CD4-positive, alpha-beta T cell (primary cell): Measurements from ENCODE around the gene AKR1C1. TPM values are rescaled to one million over a fixed set of nuclear protein-coding genes. Genes with fewer than 3 reads are reported as not detected.
"Not testable (repeated sequence)": the region's sequence is repeated elsewhere in the genome, so short reads cannot be mapped to it uniquely, and the experiment has no call there.

Source experiments
- ATAC-seq: fragments of 200-7000 bp; cut with Tn5 transposase; one replicate; pipeline ENCODE4 v1.10.0; 2022; ENCODE audit warnings: mild to moderate bottlenecking; ENCODE audit not compliant: poor library complexity
- CTCF ChIA-PET: fragments of 350-600 bp; sonication (Branson Sonifier 250); formaldehyde crosslinking; loops from one replicate; lab custom pipeline; 2021; ENCODE audit warnings: antibody characterized with exemption, inconsistent platforms; lab: Charles Lee
- POLR2A ChIA-PET: fragments of 350-600 bp; sonication (Branson Sonifier 250); formaldehyde crosslinking; loops from one replicate; lab custom pipeline; 2021; ENCODE audit warnings: antibody characterized with exemption, inconsistent platforms; lab: Charles Lee
- DNase-seq, 14 experiments: peaks; one replicate each; pipeline ENCODE4 v3.0.0-alpha.2; 2013 to 2020; ENCODE audit warnings: mixed read lengths in 2 of 14
- H3K27ac ChIP-seq, 2 donors: one replicate each; pipeline versions ENCODE4 v1.5.1 to v1.7.0; 2013; ENCODE audit warnings: low read length in 2 of 2, low read depth in 1 of 2, mild to moderate bottlenecking in 1 of 2
- H3K27me3 ChIP-seq, 2 experiments: 1 replicate in 1 of 2; 2 replicates in 1 of 2; pipeline versions ENCODE4 v1.6.1 to v1.7.0; 2013; ENCODE audit warnings: low read length in 2 of 2, control low read depth in 1 of 2, mild to moderate bottlenecking in 1 of 2, moderate library complexity in 1 of 2; ENCODE audit not compliant: insufficient read depth in 2 of 2, control insufficient read depth in 1 of 2
- H3K36me3 ChIP-seq: one replicate; pipeline ENCODE4 v1.6.1; 2013; ENCODE audit warnings: low read length, control low read depth; ENCODE audit not compliant: insufficient read depth
- H3K4me1 ChIP-seq: one replicate; pipeline ENCODE4 v1.6.1; 2013; ENCODE audit warnings: low read length, control low read depth; ENCODE audit not compliant: insufficient read depth
- H3K4me3 ChIP-seq: one replicate; pipeline ENCODE4 v1.5.1; 2013; ENCODE audit warnings: mild to moderate bottlenecking, low read length, moderate library complexity
- H3K9me3 ChIP-seq, 2 experiments: 1 replicate in 1 of 2; 2 replicates in 1 of 2; pipeline versions ENCODE4 v1.6.1 to v1.7.0; 2013; ENCODE audit warnings: low read length in 2 of 2, mild to moderate bottlenecking in 2 of 2, control low read depth in 1 of 2, moderate library complexity in 1 of 2; ENCODE audit not compliant: control insufficient read depth in 1 of 2, insufficient read depth in 1 of 2
- H3K27ac Mint-ChIP-seq: one replicate; pipeline ENCODE4 v1.8.0; 2020; ENCODE audit warnings: mixed read lengths
- H3K27me3 Mint-ChIP-seq: one replicate; pipeline ENCODE4 v1.8.0; 2021; ENCODE audit warnings: mixed read lengths
- H3K36me3 Mint-ChIP-seq: one replicate; pipeline ENCODE4 v1.8.0; 2021; ENCODE audit warnings: low read depth, mixed read lengths
- H3K4me1 Mint-ChIP-seq: one replicate; pipeline ENCODE4 v1.8.0; 2021; ENCODE audit warnings: low read depth, mixed read lengths
- H3K4me3 Mint-ChIP-seq: one replicate; pipeline ENCODE4 v1.8.0; 2020; ENCODE audit warnings: mild to moderate bottlenecking, mixed read lengths
- H3K9me3 Mint-ChIP-seq: one replicate; pipeline ENCODE4 v1.8.0; 2020; ENCODE audit warnings: mixed read lengths
- CTCF ChIP-seq: fragments of 200-600 bp; IDR thresholded peaks from one replicate; pipeline ENCODE4 v1.8.0; 2022; ENCODE audit warnings: antibody characterized with exemption, mild to moderate bottlenecking
- intact Hi-C, 2 experiments: fragments of 100-400 bp; cut with DNase I in 1 of 2; cut with micrococcal nuclease in 1 of 2; formaldehyde crosslinking; loops; one replicate each; pipeline versions ENCODE4 v1.15.1 to v1.9.0; 2023 to 2025; cut with DNase I, micrococcal nuclease
- total RNA-seq, 174 experiments: library from RNA in 2 of 174; stranded (reverse) in 2 of 174; gene quantifications; one replicate each; pipeline ENCODE4 v1.2.3 and lab custom pipeline; 2021 to 2026

The AKR1C1 gene
- total RNA-seq, 2 experiments from 2014 or later, result 1.6 to 2.6 TPM

- H3K36me3 ChIP-seq, H3K27me3 ChIP-seq, H3K27ac Mint-ChIP-seq, H3K9me3 Mint-ChIP-seq, H3K4me3 ChIP-seq, H3K27me3 Mint-ChIP-seq, H3K4me1 ChIP-seq, H3K4me1 Mint-ChIP-seq, H3K36me3 Mint-ChIP-seq, DNase-seq, ATAC-seq, intact Hi-C loops, H3K27ac ChIP-seq, H3K4me3 Mint-ChIP-seq, CTCF ChIA-PET, POLR2A ChIA-PET, H3K9me3 ChIP-seq: not testable (repeated sequence)
These were observed 45.8 kb downstream of the AKR1C1 start for GRCh38 chr10:5008857-5009548.

GRCh38 chr10:5010043-5010442, 46.8 kb downstream of the AKR1C1 start:
- ATAC-seq, H3K36me3 Mint-ChIP-seq, DNase-seq, H3K4me1 ChIP-seq, intact Hi-C loops, POLR2A ChIA-PET, H3K36me3 ChIP-seq, H3K4me3 Mint-ChIP-seq, H3K27ac Mint-ChIP-seq, H3K4me1 Mint-ChIP-seq, CTCF ChIA-PET, H3K4me3 ChIP-seq, H3K27ac ChIP-seq, H3K9me3 Mint-ChIP-seq, H3K9me3 ChIP-seq, H3K27me3 ChIP-seq, H3K27me3 Mint-ChIP-seq: not testable (repeated sequence)

GRCh38 chr10:5011392-5011791, 48.2 kb downstream of the AKR1C1 start:
- H3K27ac Mint-ChIP-seq, H3K27ac ChIP-seq, ATAC-seq, CTCF ChIA-PET, H3K36me3 Mint-ChIP-seq, H3K36me3 ChIP-seq, POLR2A ChIA-PET, H3K4me3 Mint-ChIP-seq, H3K4me1 ChIP-seq, DNase-seq, H3K27me3 ChIP-seq, intact Hi-C loops, H3K4me3 ChIP-seq, H3K9me3 ChIP-seq, H3K27me3 Mint-ChIP-seq, H3K4me1 Mint-ChIP-seq, H3K9me3 Mint-ChIP-seq: not testable (repeated sequence)

GRCh38 chr10:5012595-5012994, 49.4 kb downstream of the AKR1C1 start:
- no peaks in the 10 kb centered on the region for H3K9me3 Mint-ChIP-seq
- H3K36me3 Mint-ChIP-seq, result no peaks in the 10 kb centered on the region
- POLR2A ChIA-PET, result no interaction called here
- CTCF ChIA-PET, result no interaction called here
- H3K4me1 ChIP-seq, result no peaks in the 10 kb centered on the region
- H3K27me3 Mint-ChIP-seq, result no peaks in the 10 kb centered on the region
- H3K4me3 Mint-ChIP-seq, result no peak overlapping the region
- no peaks in the 10 kb centered on the region for H3K27me3 ChIP-seq
- H3K4me1 Mint-ChIP-seq, result no peaks in the 10 kb centered on the region
- no peaks in the 10 kb centered on the region for H3K36me3 ChIP-seq
- H3K27ac Mint-ChIP-seq, result no peak overlapping the region
- intact Hi-C loops, result no loop called here
- no peak overlapping the region for H3K4me3 ChIP-seq
- DNase-seq (no peak), ATAC-seq (no peak)
- H3K9me3 ChIP-seq, result no peaks in the 10 kb centered on the region
- no peak overlapping the region for H3K27ac ChIP-seq
- TF ChIP-seq CTCF, result no peak
